Measurements from ENCODE around the gene MYO1E. TPM values are rescaled to one million over a fixed set of nuclear protein-coding genes. Genes with fewer than 3 reads are reported as not detected.
"Not testable (repeated sequence)": the region's sequence is repeated elsewhere in the genome, so short reads cannot be mapped to it uniquely, and the experiment has no call there.

Gene MYO1E
- total and polyA plus RNA-seq, 10 donors, result 21.3 to 115 (median 65.6) TPM

- WGBS, 5 donors, result 89 to 94% (median 90%) methylated on average over 3 of the region's 3 CpGs
- Histone ChIP-seq H3K36me3 (no peaks in the 10 kb centered on the region), H3K27ac (no peak overlapping the region), H3K4me3 (no peak overlapping the region), H3K4me1 (peaks cover 0 to 4% (median 0%) of the 10 kb centered on the region in 6 donors), H3K27me3 (replicated peaks in 1 of 7) (no peaks in the 10 kb centered on the region), H3K9me3 (peaks cover 0 to 4% (median 0%) of the 10 kb centered on the region in 8 donors)
- TF ChIP-seq POLR2AphosphoS5 (IDR thresholded peaks at IDR 0.05), result no peak
- TF ChIP-seq POLR2A (IDR thresholded peaks at IDR 0.05), result no peak
- intact Hi-C loops (cut with DNase I; ENCODE audit: low total_unique reads), result no loop called here
- no peak for DNase-seq
Observed at GRCh38 chr15:59339252-59339672, 33.4 kb downstream of the MYO1E start.

- WGBS, 5 donors, result 88 to 97% (median 97%) methylated on average over 1 of the region's 1 CpG
- Histone ChIP-seq H3K4me1 (peaks cover 0 to 10% (median 5%) of the 10 kb centered on the region in 6 donors), H3K27me3 (replicated peaks in 1 of 7) (no peaks in the 10 kb centered on the region), H3K4me3 (no peak overlapping the region), H3K36me3 (no peaks in the 10 kb centered on the region), H3K27ac (no peak overlapping the region), H3K9me3 (peaks cover 0 to 4% (median 0%) of the 10 kb centered on the region in 8 donors)
- no peak for DNase-seq
- TF ChIP-seq CTCF (IDR thresholded peaks at IDR 0.05 in 8 of 11, conservative IDR thresholded peaks at IDR 0.05 in 3 of 11) (no peak), POLR2AphosphoS5 (IDR thresholded peaks at IDR 0.05) (no peak), POLR2A (IDR thresholded peaks at IDR 0.05) (no peak)
- intact Hi-C loops (cut with DNase I; ENCODE audit: low total_unique reads), result no loop called here
Observed at GRCh38 chr15:59338414-59338813, 34.3 kb downstream of the MYO1E start.

GRCh38 chr15:59336725-59337124 is 35.9 kb downstream of the MYO1E start:
- not testable (repeated sequence) for H3K4me3 ChIP-seq
- WGBS, 5 donors, result 91 to 98% (median 94%) methylated on average over 4 of the region's 4 CpGs

GRCh38 chr15:59335207-59335786 is 37.4 kb downstream of the MYO1E start:
- DNase-seq, result no peak
- Histone ChIP-seq H3K9me3 (peaks cover 0 to 4% (median 0%) of the 10 kb centered on the region in 8 donors), H3K4me1 (peaks cover 0 to 40% (median 12%) of the 10 kb centered on the region in 6 donors), H3K27me3 (replicated peaks in 1 of 7) (no peaks in the 10 kb centered on the region), H3K27ac (no peak overlapping the region), H3K4me3 (no peak overlapping the region), H3K36me3 (no peaks in the 10 kb centered on the region)
- WGBS, 5 donors, result 80 to 87% (median 82%) methylated on average over 10 of the region's 10 CpGs
- no peak for TF ChIP-seq POLR2A (IDR thresholded peaks at IDR 0.05)
- TF ChIP-seq CTCF (IDR thresholded peaks at IDR 0.05 in 8 of 11, conservative IDR thresholded peaks at IDR 0.05 in 3 of 11), result no peak
- TF ChIP-seq POLR2AphosphoS5 (IDR thresholded peaks at IDR 0.05), result no peak
- intact Hi-C loops (cut with DNase I; ENCODE audit: low total_unique reads), result no loop called here

More at GRCh38 chr15:59336725-59337124, 35.9 kb downstream of the MYO1E start:
- H3K27ac ChIP-seq; H3K27me3 ChIP-seq (replicated peaks in 1 of 7); intact Hi-C loops (cut with DNase I; ENCODE audit: low total_unique reads); H3K36me3 ChIP-seq; H3K9me3 ChIP-seq; DNase-seq: not testable (repeated sequence)
- peaks cover 0 to 27% (median 9%) of the 10 kb centered on the region in 6 donors for H3K4me1 ChIP-seq

- H3K27ac ChIP-seq, result no peak overlapping the region
- peaks cover 0 to 53% (median 18%) of the 10 kb centered on the region in 6 donors for H3K4me1 ChIP-seq
- TF ChIP-seq POLR2A (IDR thresholded peaks at IDR 0.05) (no peak), CTCF (IDR thresholded peaks at IDR 0.05 in 8 of 11, conservative IDR thresholded peaks at IDR 0.05 in 3 of 11) (no peak), POLR2AphosphoS5 (IDR thresholded peaks at IDR 0.05) (no peak)
- H3K9me3 ChIP-seq, result peaks cover 0 to 4% (median 0%) of the 10 kb centered on the region in 8 donors
- H3K27me3 ChIP-seq (replicated peaks in 1 of 7), result no peaks in the 10 kb centered on the region
- DNase-seq, result no peak
- no peaks in the 10 kb centered on the region for H3K36me3 ChIP-seq
- 53 to 90% (median 75%) methylated on average over 3 of the region's 3 CpGs for WGBS, 5 donors
- H3K4me3 ChIP-seq, result no peak overlapping the region
- intact Hi-C loops (cut with DNase I; ENCODE audit: low total_unique reads), result no loop called here
Observed at GRCh38 chr15:59334076-59334415, 38.6 kb downstream of the MYO1E start.

All from spleen (tissue), 11 donors.